Progenitor cell of endocrine pancreas (in vitro differentiated cells): ENCODE results near the gene RNF150. TPM values are rescaled to one million over a fixed set of nuclear protein-coding genes. Genes with fewer than 3 reads are reported as not detected.

Source experiments
- DNase-seq: peaks from one replicate; pipeline ENCODE4 v3.0.0; 2021; ENCODE audit warnings: low spot score; ENCODE audit not compliant: unreplicated experiment
- H3K27ac Mint-ChIP-seq: 2 replicates; pipeline ENCODE4 v1.8.0; 2021; ENCODE audit warnings: mild to moderate bottlenecking, moderate library complexity, mixed read lengths
- H3K27me3 Mint-ChIP-seq: 2 replicates; pipeline ENCODE4 v1.8.0; 2021; ENCODE audit warnings: mixed read lengths
- H3K36me3 Mint-ChIP-seq: 2 replicates; pipeline ENCODE4 v1.8.0; 2022; ENCODE audit warnings: mixed read lengths; ENCODE audit not compliant: insufficient read depth
- H3K4me1 Mint-ChIP-seq: 2 replicates; pipeline ENCODE4 v1.8.0; 2021; ENCODE audit warnings: low read depth, mixed read lengths
- H3K4me3 Mint-ChIP-seq: 2 replicates; pipeline ENCODE4 v1.8.0; 2021; ENCODE audit warnings: low read depth, mild to moderate bottlenecking, moderate library complexity, mixed read lengths
- H3K9me3 Mint-ChIP-seq: 2 replicates; pipeline ENCODE4 v1.8.0; 2021; ENCODE audit warnings: low read depth, mixed read lengths
- CTCF ChIP-seq: fragments of 200-600 bp; sonication (generic); IDR thresholded peaks from one replicate; pipeline ENCODE4 v1.5.0; 2021; ENCODE audit warnings: antibody characterized with exemption, mild to moderate bottlenecking; ENCODE audit not compliant: unreplicated experiment
- total RNA-seq: library from RNA; stranded (reverse); gene quantifications from 2 replicates; pipeline ENCODE4 v1.2.1, GENCODE V29; 2021

The RNF150 gene
- total RNA-seq, 1 donor from 2014 or later = 23.1 TPM

DNA sequence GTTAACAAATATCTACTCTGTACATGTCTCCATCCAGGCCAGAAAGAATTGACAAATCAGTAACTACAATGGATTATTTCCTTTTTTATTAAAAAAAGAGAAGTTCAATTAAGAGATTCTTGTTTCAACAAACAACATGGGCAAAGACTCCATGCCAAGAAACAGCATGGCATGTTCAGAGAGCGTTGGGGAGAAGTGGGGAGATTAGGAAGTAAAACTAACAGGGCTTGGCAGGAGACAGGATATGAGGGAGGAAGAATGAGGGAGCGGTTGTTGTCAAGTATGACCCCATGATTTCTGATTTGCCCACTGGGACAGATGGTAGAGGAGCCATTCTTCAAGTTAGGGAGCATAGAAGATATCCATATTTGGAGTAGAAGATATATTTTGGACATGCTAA, 128.4 kb downstream of the RNF150 start:
- Mint-ChIP-seq H3K4me1 (peaks cover 2% of the 10 kb centered on the region), H3K27me3 (no peaks in the 10 kb centered on the region), H3K27ac (no peak overlapping the region), H3K9me3 (peaks cover 7% of the 10 kb centered on the region), H3K36me3 (no peaks in the 10 kb centered on the region), H3K4me3 (no peak overlapping the region)
- DNase-seq = no peak
- TF ChIP-seq CTCF = no peak

GRCh38 chr4:141003193-141003592, 130.1 kb downstream of the RNF150 start:
- Mint-ChIP-seq H3K36me3 (no peaks in the 10 kb centered on the region), H3K9me3 (peaks cover 5% of the 10 kb centered on the region), H3K4me1 (peaks cover 2% of the 10 kb centered on the region), H3K4me3 (no peak overlapping the region), H3K27me3 (no peaks in the 10 kb centered on the region), H3K27ac (no peak overlapping the region)
- TF ChIP-seq CTCF = no peak
- no peak for DNase-seq

DNA sequence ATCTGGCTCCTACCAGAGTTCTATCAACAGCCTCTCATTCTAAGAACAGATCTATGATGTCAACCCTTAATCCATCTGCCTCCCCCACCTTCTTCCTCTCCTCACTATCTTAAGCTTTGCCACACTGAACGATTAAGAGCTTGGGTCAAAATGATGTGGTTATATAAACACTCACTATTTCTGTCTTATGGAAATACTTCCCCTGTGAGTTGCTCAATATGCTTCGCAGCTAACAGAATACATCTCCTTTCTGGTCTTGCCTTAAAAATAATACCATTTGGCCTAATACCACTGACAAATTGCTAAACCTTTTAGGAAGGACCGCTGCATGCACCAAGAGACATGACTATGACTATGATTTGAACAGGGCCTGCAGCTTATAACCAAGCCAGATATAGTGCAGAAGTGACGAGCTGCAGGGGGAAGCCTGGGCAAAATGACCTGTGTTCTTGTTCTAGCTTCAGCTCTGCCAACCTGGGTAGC, 130.9 kb downstream of the RNF150 start:
- Mint-ChIP-seq H3K36me3 (no peaks in the 10 kb centered on the region), H3K4me3 (no peak overlapping the region), H3K9me3 (peaks cover 5% of the 10 kb centered on the region), H3K27me3 (no peaks in the 10 kb centered on the region), H3K27ac (no peak overlapping the region), H3K4me1 (peaks cover 2% of the 10 kb centered on the region)
- TF ChIP-seq CTCF = no peak
- no peak for DNase-seq

DNA sequence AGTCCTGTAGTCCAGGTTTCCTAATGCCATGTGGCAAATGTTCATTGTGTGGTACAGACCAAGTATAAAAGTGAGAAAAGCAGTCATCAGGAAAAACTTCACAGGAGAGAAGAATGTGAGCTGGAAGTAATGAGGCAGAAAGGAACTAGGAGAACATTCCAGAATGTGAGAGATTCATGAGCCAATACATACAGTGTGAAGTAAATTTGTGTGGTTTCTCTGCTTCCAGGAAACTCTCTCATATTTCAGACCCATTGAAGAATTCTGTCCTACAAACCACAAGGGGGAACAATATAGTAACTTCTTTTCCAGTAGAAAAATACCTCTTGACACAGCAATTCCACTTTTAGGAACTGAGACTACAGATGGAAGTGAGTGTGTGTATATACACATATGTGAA, 136.5 kb downstream of the RNF150 start:
- no peaks in the 10 kb centered on the region for H3K27me3 Mint-ChIP-seq
- no peaks in the 10 kb centered on the region for H3K36me3 Mint-ChIP-seq
- DNase-seq = no peak
- H3K4me3 Mint-ChIP-seq = no peak overlapping the region
- H3K27ac Mint-ChIP-seq = no peak overlapping the region
- H3K4me1 Mint-ChIP-seq = no peaks in the 10 kb centered on the region
- no peak for TF ChIP-seq CTCF
- H3K9me3 Mint-ChIP-seq = peaks cover 4% of the 10 kb centered on the region

GRCh38 chr4:140995058-140995457, 138.2 kb downstream of the RNF150 start:
- no peaks in the 10 kb centered on the region for H3K27me3 Mint-ChIP-seq
- no peak for DNase-seq
- no peak for TF ChIP-seq CTCF
- no peaks in the 10 kb centered on the region for H3K4me1 Mint-ChIP-seq
- peaks cover 4% of the 10 kb centered on the region for H3K9me3 Mint-ChIP-seq
- no peak overlapping the region for H3K27ac Mint-ChIP-seq
- H3K36me3 Mint-ChIP-seq = no peaks in the 10 kb centered on the region
- no peak overlapping the region for H3K4me3 Mint-ChIP-seq
